H9 (cell line): Measurements from ENCODE around the gene COMT. TPM values are rescaled to one million over a fixed set of nuclear protein-coding genes. Genes with fewer than 3 reads are reported as not detected.

Experiments
- DNase-seq: peaks from one replicate; pipeline ENCODE4 v3.0.0-alpha.2; 2017
- H2AFZ ChIP-seq: one replicate; pipeline ENCODE4 v1.6.1; 2013; ENCODE audit warnings: mild to moderate bottlenecking, low read length, control low read depth, moderate library complexity
- H2AK5ac ChIP-seq: 2 replicates; pipeline ENCODE4 v1.6.1; 2013; ENCODE audit warnings: low read length, control low read depth, mixed read lengths; ENCODE audit not compliant: insufficient read length
- H2BK120ac ChIP-seq: one replicate; pipeline ENCODE4 v1.6.1; 2013; ENCODE audit warnings: low read depth, mild to moderate bottlenecking, low read length, control low read depth, inconsistent platforms; ENCODE audit not compliant: poor library complexity, severe bottlenecking
- H2BK12ac ChIP-seq: 2 replicates; pipeline ENCODE4 v1.6.1; 2013; ENCODE audit warnings: low read length, control low read depth, mixed read lengths, low read depth; ENCODE audit not compliant: insufficient read length
- H2BK15ac ChIP-seq: 2 replicates; pipeline ENCODE4 v1.6.1; 2013; ENCODE audit warnings: low read depth, low read length, control low read depth
- H2BK20ac ChIP-seq: one replicate; pipeline ENCODE4 v1.6.1; 2013; ENCODE audit warnings: low read depth, mild to moderate bottlenecking, low read length, control low read depth, inconsistent platforms; ENCODE audit not compliant: poor library complexity, severe bottlenecking
- H2BK5ac ChIP-seq: 2 replicates; pipeline ENCODE4 v1.6.1; 2013; ENCODE audit warnings: low read length, control low read depth, mixed read lengths; ENCODE audit not compliant: insufficient read length
- H3K14ac ChIP-seq: 2 replicates; pipeline ENCODE4 v1.6.1; 2013; ENCODE audit warnings: low read length, control low read depth; ENCODE audit not compliant: insufficient read depth
- H3K18ac ChIP-seq: 2 replicates; pipeline ENCODE4 v1.6.1; 2013; ENCODE audit warnings: low read depth, mild to moderate bottlenecking, mixed read lengths, low read length, control low read depth; ENCODE audit not compliant: insufficient read length
- H3K23ac ChIP-seq: 2 replicates; pipeline ENCODE4 v1.6.1; 2013; ENCODE audit warnings: low read length, control low read depth, mixed read lengths, low read depth; ENCODE audit not compliant: insufficient read length
- H3K23me2 ChIP-seq: 2 replicates; pipeline ENCODE4 v1.6.1; 2013; ENCODE audit warnings: low read depth, mild to moderate bottlenecking, mixed read lengths, low read length, control low read depth; ENCODE audit not compliant: insufficient read length, poor library complexity, severe bottlenecking
- H3K27ac ChIP-seq: 2 replicates; pipeline ENCODE4 v1.5.1; 2013; ENCODE audit warnings: low read length, control low read depth, mixed read lengths, low read depth; ENCODE audit not compliant: insufficient read length
- H3K27me3 ChIP-seq: 2 replicates; pipeline ENCODE4 v1.6.1; 2013; ENCODE audit warnings: low read length, control low read depth, inconsistent platforms; ENCODE audit not compliant: insufficient read depth
- H3K4ac ChIP-seq: 2 replicates; pipeline ENCODE4 v1.6.1; 2013; ENCODE audit warnings: low read depth, mild to moderate bottlenecking, control low read depth, inconsistent platforms, low read length, moderate library complexity
- H3K4me1 ChIP-seq: 2 replicates; pipeline ENCODE4 v1.6.1; 2013; ENCODE audit warnings: low read length, control low read depth, inconsistent platforms; ENCODE audit not compliant: insufficient read depth
- H3K4me2 ChIP-seq: 2 replicates; pipeline ENCODE4 v1.6.1; 2013; ENCODE audit warnings: low read length, control low read depth, mixed read lengths; ENCODE audit not compliant: insufficient read length, insufficient read depth
- H3K56ac ChIP-seq: 2 replicates; pipeline ENCODE4 v1.6.1; 2013; ENCODE audit warnings: low read depth, mild to moderate bottlenecking, mixed read lengths, low read length, control low read depth; ENCODE audit not compliant: insufficient read length
- H3K79me1 ChIP-seq: 2 replicates; pipeline ENCODE4 v1.6.1; 2013; ENCODE audit warnings: low read depth, mild to moderate bottlenecking, moderate library complexity, low read length, control low read depth, inconsistent platforms; ENCODE audit not compliant: insufficient read depth, poor library complexity, severe bottlenecking
- H3K79me2 ChIP-seq: 2 replicates; pipeline ENCODE4 v1.6.1; 2013; ENCODE audit warnings: low read length, control low read depth, inconsistent platforms; ENCODE audit not compliant: insufficient read depth
- H3K9ac ChIP-seq: 2 replicates; pipeline ENCODE4 v1.6.1; 2013; ENCODE audit warnings: low read length, control low read depth, mixed read lengths; ENCODE audit not compliant: insufficient read length; ENCODE audit errors: extremely low read depth
- H3K9me3 ChIP-seq: one replicate; pipeline ENCODE4 v1.6.1; 2013; ENCODE audit warnings: low read depth, low read length, inconsistent platforms; ENCODE audit not compliant: control insufficient read depth
- H3T11ph ChIP-seq: one replicate; pipeline ENCODE4 v1.6.1; 2013; ENCODE audit warnings: mild to moderate bottlenecking, low read length, control low read depth, inconsistent platforms
- H4K20me1 ChIP-seq: one replicate; pipeline ENCODE4 v1.6.1; 2013; ENCODE audit not compliant: control insufficient read depth, insufficient read length, insufficient read depth
- H4K5ac ChIP-seq: 2 replicates; pipeline ENCODE4 v1.6.1; 2013; ENCODE audit warnings: low read depth, mild to moderate bottlenecking, mixed read lengths, low read length, control low read depth; ENCODE audit not compliant: insufficient read length
- H4K8ac ChIP-seq: replicated peaks from 2 replicates; pipeline ENCODE4 v1.6.1; 2013; ENCODE audit warnings: low read length, control low read depth, mixed read lengths, low read depth; ENCODE audit not compliant: insufficient read length
- H4K91ac ChIP-seq: 2 replicates; pipeline ENCODE4 v1.6.1; 2013; ENCODE audit warnings: low read depth, mild to moderate bottlenecking, moderate library complexity, mixed read lengths, low read length, control low read depth; ENCODE audit not compliant: insufficient read length
- H3K27ac Mint-ChIP-seq, 3 experiments: 2 replicates in 2 of 3; 3 replicates in 1 of 3; pipeline ENCODE4 v1.8.0; 2020 to 2021; ENCODE audit warnings: mixed read lengths in 3 of 3, mild to moderate bottlenecking in 1 of 3, moderate library complexity in 1 of 3
- H3K27me3 Mint-ChIP-seq: 2 replicates; pipeline ENCODE4 v1.8.0; 2021; ENCODE audit warnings: low read depth, mild to moderate bottlenecking, moderate library complexity, mixed read lengths
- H3K36me3 Mint-ChIP-seq, 3 experiments: 2 replicates in 2 of 3; 3 replicates in 1 of 3; pipeline ENCODE4 v1.8.0; 2020 to 2021; ENCODE audit warnings: low read depth in 3 of 3, mixed read lengths in 3 of 3; ENCODE audit not compliant: insufficient read depth in 1 of 3
- H3K4me1 Mint-ChIP-seq, 2 experiments: 2 replicates each; pipeline ENCODE4 v1.8.0; 2020; ENCODE audit warnings: mixed read lengths in 2 of 2
- H3K4me3 Mint-ChIP-seq, 2 experiments: 2 replicates in 1 of 2; 3 replicates in 1 of 2; pipeline ENCODE4 v1.8.0; 2020 to 2021; ENCODE audit warnings: mild to moderate bottlenecking in 2 of 2, mixed read lengths in 2 of 2, moderate library complexity in 1 of 2
- H3K9me3 Mint-ChIP-seq, 2 experiments: 2 replicates in 1 of 2; 3 replicates in 1 of 2; pipeline ENCODE4 v1.8.0; 2020; ENCODE audit warnings: mild to moderate bottlenecking in 2 of 2, mixed read lengths in 2 of 2, moderate library complexity in 1 of 2
- CTCF ChIP-seq: fragments of 200-600 bp; sonication (generic); conservative IDR thresholded peaks from 3 replicates; pipeline ENCODE4 v1.8.0; 2021; ENCODE audit warnings: antibody characterized with exemption, mild to moderate bottlenecking
- whole genome bisulfite sequencing: extraction: QIAGEN DNeasy Blood & Tissue Kit; methylation state at CpG from one replicate; pipeline ENCODE4 v1.1.7; 2013; ENCODE audit warnings: missing lambda C conversion rate, low lambda C conversion rate, mixed read lengths; ENCODE audit not compliant: insufficient read length; ENCODE audit errors: extremely low coverage; 5-methylcytosine and 5-hydroxymethylcytosine counted together
- total RNA-seq: library from RNA; stranded (reverse); gene quantifications from 2 replicates; pipeline ENCODE4 v1.2.1, GENCODE V29; 2021

Gene COMT
- total RNA-seq, 1 experiment from 2014 or later: 42.2 TPM

- peaks cover 2% of the 10 kb centered on the region; the same call in 1 of the 2 replicates for H3K4me1 ChIP-seq
- no peak overlapping the region for H2BK20ac ChIP-seq
- no peaks in the 10 kb centered on the region for H4K20me1 ChIP-seq
- no peak overlapping the region for H2BK15ac ChIP-seq
- no peaks in the 10 kb centered on the region for H3K79me1 ChIP-seq
- no peak overlapping the region for H2BK120ac ChIP-seq
- no peak overlapping the region for H2AFZ ChIP-seq
- no peak overlapping the region for H3K4ac ChIP-seq
- no peak overlapping the region for H2AK5ac ChIP-seq
- H3K4me1 Mint-ChIP-seq: peaks cover 19 to 30% of the 10 kb centered on the region in 2 experiments
- H3K56ac ChIP-seq: no peak overlapping the region
- H3K4me2 ChIP-seq: no peak overlapping the region
- H3K23me2 ChIP-seq: no peaks in the 10 kb centered on the region
- H3K27ac Mint-ChIP-seq: no peak overlapping the region
- H4K91ac ChIP-seq: no peak overlapping the region
- H3K9ac ChIP-seq: no peak overlapping the region
- no peaks in the 10 kb centered on the region; a peak in 1 of 5 replicates for H3K9me3 Mint-ChIP-seq
- no CpG with 5 or more reads among the region's 9 CpGs for WGBS
- H3T11ph ChIP-seq: no peak overlapping the region
- H3K18ac ChIP-seq: no peak overlapping the region
- no peaks in the 10 kb centered on the region; the same call in 1 of the 2 replicates for H3K27me3 Mint-ChIP-seq
- no peaks in the 10 kb centered on the region for H3K9me3 ChIP-seq
- H3K23ac ChIP-seq: no peak overlapping the region
- no peak overlapping the region for H2BK5ac ChIP-seq
- TF ChIP-seq CTCF: no peak
- no peak overlapping the region for H4K5ac ChIP-seq
- H3K14ac ChIP-seq: no peak overlapping the region
- DNase-seq: no peak
- no peak overlapping the region for H4K8ac ChIP-seq
- H3K36me3 Mint-ChIP-seq: peaks cover 0 to 11% (median 5%) of the 10 kb centered on the region in 3 experiments; a peak in 3 of 7 replicates
- no peak overlapping the region for H3K4me3 Mint-ChIP-seq
- no peaks in the 10 kb centered on the region for H3K79me2 ChIP-seq
- no peak overlapping the region for H2BK12ac ChIP-seq
- no peak overlapping the region for H3K27ac ChIP-seq
- no peaks in the 10 kb centered on the region for H3K27me3 ChIP-seq
These were observed 19.6 kb downstream of the COMT start for GRCh38 chr22:19961201-19961580.
